ENCODE results near the gene MAP1LC3B2. TPM values are rescaled to one million over a fixed set of nuclear protein-coding genes. Genes with fewer than 3 reads are reported as not detected.

The MAP1LC3B2 gene
- total RNA-seq, 1 experiment from 2014 or later = 1.5 TPM

- Histone ChIP-seq H3K56ac (ENCODE audit: insufficient read length, low read depth, low read length) (no peak overlapping the region), H2BK20ac (ENCODE audit: low read depth, low read length, poor library complexity, severe bottlenecking) (no peak overlapping the region), H3K79me1 (ENCODE audit: insufficient read depth, low read depth, low read length, poor library complexity, severe bottlenecking) (no peaks in the 10 kb centered on the region), H3K27me3 (ENCODE audit: insufficient read depth, low read length) (no peaks in the 10 kb centered on the region), H3K79me2 (ENCODE audit: insufficient read depth, low read length) (no peaks in the 10 kb centered on the region), H4K20me1 (ENCODE audit: control insufficient read depth, insufficient read depth, insufficient read length) (no peaks in the 10 kb centered on the region), H3K9me3 (ENCODE audit: control insufficient read depth, low read depth, low read length) (no peaks in the 10 kb centered on the region), H3T11ph (ENCODE audit: low read length) (no peak overlapping the region), H2AK5ac (ENCODE audit: insufficient read length, low read length) (no peak overlapping the region), H3K14ac (ENCODE audit: insufficient read depth, low read length) (no peak overlapping the region), H3K18ac (ENCODE audit: insufficient read length, low read depth, low read length) (no peak overlapping the region), H2AFZ (ENCODE audit: low read length) (no peak overlapping the region), H2BK5ac (ENCODE audit: insufficient read length, low read length) (no peak overlapping the region), H2BK120ac (ENCODE audit: low read depth, low read length, poor library complexity, severe bottlenecking) (peak overlapping the region; percentile 16), H3K4me1 (ENCODE audit: insufficient read depth, low read length) (peaks cover 6% of the 10 kb centered on the region; the same call in 1 of the 2 replicates), H4K91ac (ENCODE audit: insufficient read length, low read depth, low read length) (no peak overlapping the region), H2BK12ac (ENCODE audit: insufficient read length, low read depth, low read length) (no peak overlapping the region), H3K27ac (ENCODE audit: insufficient read length, low read depth, low read length) (no peak overlapping the region), H2BK15ac (ENCODE audit: low read depth, low read length) (no peak overlapping the region), H3K4me2 (ENCODE audit: insufficient read depth, insufficient read length, low read length) (no peak overlapping the region), H3K23ac (ENCODE audit: insufficient read length, low read depth, low read length) (no peak overlapping the region), H3K4ac (ENCODE audit: low read depth, low read length) (no peak overlapping the region), H4K8ac (replicated peaks; ENCODE audit: insufficient read length, low read depth, low read length) (no peak overlapping the region), H4K5ac (ENCODE audit: insufficient read length, low read depth, low read length) (no peak overlapping the region), H3K23me2 (ENCODE audit: insufficient read length, low read depth, low read length, poor library complexity, severe bottlenecking) (peaks cover 2% of the 10 kb centered on the region), H3K9ac (ENCODE audit: extremely low read depth, insufficient read length, low read length) (no peak overlapping the region)
- no CpG with 5 or more reads among the region's 1 CpG for WGBS (ENCODE audit: extremely low coverage, insufficient read length, low lambda C conversion rate)
- Mint-ChIP-seq H3K4me3 (no peak overlapping the region), H3K27ac (no peak overlapping the region), H3K27me3 (ENCODE audit: low read depth) (peaks cover 26% of the 10 kb centered on the region), H3K36me3 (ENCODE audit: insufficient read depth in 1 of 3, low read depth in 3 of 3) (no peaks in the 10 kb centered on the region; a peak in 1 of 7 replicates), H3K9me3 (no peaks in the 10 kb centered on the region), H3K4me1 (peaks cover 30 to 48% of the 10 kb centered on the region in 2 experiments)
- TF ChIP-seq, protein P1, sequence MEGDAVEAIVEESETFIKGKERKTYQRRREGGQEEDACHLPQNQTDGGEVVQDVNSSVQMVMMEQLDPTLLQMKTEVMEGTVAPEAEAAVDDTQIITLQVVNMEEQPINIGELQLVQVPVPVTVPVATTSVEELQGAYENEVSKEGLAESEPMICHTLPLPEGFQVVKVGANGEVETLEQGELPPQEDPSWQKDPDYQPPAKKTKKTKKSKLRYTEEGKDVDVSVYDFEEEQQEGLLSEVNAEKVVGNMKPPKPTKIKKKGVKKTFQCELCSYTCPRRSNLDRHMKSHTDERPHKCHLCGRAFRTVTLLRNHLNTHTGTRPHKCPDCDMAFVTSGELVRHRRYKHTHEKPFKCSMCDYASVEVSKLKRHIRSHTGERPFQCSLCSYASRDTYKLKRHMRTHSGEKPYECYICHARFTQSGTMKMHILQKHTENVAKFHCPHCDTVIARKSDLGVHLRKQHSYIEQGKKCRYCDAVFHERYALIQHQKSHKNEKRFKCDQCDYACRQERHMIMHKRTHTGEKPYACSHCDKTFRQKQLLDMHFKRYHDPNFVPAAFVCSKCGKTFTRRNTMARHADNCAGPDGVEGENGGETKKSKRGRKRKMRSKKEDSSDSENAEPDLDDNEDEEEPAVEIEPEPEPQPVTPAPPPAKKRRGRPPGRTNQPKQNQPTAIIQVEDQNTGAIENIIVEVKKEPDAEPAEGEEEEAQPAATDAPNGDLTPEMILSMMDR (conservative IDR thresholded peaks at IDR 0.05) = no peak
- no peak for DNase-seq
Measured at GRCh38 chr12:116528498-116528897, 30.7 kb upstream of the MAP1LC3B2 start.
